ENCODE results near the gene RUNX3.
A peak's percentile ranks its signal among the peaks of the same experiment; 100 is the strongest.

The RUNX3 gene

DNA sequence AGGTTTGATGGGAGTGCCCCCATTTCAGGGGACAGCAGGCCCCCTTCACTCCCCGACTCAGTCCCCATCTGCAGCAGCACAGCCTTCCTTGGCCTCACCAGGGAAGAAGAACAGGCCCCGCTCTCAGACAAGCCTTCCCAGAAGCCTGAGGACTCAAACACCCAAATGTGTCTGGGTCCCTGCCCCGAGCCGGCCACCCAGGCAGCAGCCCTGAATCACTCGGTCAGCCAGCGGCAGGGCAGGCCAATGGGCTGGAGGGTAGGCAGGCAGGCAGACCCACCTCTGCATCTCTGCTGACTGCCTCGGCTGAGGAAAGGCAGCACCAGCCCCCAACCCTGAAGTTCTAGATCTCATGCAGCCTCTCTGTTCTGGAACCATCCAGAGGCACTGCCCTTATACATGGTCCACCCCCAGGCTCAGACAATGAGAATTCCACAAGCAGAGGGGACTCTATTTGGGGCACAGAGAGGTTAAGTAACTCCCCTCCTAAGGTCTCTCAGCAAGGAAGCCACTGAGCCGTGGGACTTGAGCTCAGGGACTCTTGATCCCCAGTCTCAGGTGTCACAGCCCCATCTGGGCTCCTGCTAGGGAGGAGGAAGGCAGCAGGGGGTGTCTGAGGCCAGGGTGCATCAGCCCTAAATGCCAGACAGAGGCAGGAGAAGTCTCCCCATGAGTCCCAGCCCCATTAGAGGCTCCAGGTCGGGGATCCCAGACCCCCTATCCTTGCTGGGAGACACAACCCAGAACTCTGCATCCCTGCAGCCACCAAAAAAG, 33.2 kb upstream of the RUNX3 start:
- no peak for DNase-seq

DNA sequence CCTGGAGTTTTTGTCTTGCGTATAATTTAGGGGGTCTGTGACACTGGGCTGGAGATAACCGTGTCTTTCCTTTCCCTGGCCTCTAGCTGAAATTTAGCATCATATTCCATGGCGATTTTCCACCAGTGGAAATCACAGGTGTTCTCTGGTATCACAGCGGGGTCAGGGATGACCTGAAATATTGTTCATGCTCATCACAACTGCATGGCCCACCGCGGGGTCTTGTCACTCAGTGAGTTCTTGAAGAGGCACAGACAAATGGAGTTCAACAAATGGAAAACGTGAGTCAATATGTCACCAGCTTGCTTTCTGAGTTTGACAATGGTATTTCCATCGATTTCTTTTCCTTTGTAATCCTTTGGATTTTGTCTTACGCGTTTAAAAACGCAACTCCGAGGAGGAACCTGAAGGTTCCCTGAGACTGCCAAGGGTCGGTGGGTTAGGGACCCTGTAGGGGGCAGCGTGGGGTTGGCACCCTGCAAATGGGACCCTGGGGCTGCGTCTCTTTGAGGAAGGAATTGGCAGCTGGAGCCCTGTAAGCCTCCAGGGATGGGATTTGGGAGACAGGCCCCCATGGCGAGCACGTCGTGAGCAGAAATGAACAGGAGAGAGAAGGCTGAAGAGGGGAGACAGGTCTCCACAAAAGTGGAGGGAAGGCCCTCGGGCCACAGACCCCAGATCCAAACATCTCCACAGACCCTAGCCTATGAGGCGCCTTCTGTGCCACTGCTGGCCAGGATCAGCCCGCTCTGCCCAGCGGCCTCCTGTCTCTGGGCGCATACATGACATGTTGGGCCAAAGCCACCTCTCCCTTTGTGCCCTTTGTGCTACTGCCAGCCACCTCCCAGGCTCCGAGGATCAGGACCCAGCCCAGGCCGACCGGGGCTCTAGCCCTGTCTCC, 32.1 kb upstream of the RUNX3 start:
- no peak for DNase-seq

DNA sequence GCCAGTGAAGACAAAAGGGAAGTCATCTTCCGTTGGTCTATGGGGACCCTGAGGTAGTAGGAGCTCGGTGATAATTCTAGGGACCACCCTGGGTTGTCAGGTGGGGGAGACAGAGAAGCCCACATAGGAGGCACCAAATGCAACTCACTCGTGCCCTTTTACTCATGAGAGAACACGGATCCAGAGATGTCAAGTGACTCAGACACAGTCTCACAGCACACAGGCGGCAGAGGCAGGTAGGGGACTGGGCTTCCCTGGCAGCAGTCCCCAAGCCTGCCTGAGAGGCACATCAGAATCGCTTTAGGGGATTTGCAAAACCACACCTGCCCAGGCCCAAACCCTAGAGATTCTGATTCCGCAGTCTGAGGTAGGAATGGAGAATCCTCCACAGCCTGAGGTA, 31.3 kb upstream of the RUNX3 start:
- DNase-seq = no peak

DNA sequence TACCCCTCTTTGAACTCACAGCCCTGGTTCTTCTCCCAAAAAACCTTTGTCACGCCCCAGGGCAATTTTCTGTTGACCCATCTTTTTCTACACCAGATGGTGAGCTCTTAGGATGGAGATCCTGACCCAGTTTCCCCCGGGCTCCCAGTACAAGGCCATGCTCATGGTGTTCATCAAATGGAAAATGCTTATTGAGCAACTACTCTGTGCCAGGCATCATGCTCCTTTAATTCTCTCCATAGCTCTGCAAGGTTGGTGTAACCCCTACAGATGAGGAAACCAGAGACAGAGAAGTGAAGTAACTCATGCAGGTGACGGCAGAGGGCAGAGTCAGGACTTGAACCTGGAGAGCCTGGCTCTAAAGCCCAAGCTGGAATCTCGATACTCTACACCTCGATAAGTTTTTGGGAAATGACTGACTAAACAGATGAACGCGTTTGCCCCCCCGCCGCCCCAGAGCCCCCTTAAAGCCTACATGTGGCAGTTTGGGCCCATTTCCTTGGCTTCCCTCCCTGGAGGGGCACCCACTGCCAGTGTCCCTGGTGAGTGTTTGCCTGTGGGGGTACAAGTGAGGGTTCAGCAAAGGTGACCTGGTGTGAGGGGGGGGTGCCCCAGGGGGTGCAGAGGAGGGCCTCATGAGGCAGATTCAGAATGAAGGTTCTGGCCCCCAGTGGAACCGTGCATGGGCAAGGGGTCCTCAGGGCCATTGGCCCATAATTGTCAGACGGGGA, 30.2 kb upstream of the RUNX3 start:
- no peak for DNase-seq

DNA sequence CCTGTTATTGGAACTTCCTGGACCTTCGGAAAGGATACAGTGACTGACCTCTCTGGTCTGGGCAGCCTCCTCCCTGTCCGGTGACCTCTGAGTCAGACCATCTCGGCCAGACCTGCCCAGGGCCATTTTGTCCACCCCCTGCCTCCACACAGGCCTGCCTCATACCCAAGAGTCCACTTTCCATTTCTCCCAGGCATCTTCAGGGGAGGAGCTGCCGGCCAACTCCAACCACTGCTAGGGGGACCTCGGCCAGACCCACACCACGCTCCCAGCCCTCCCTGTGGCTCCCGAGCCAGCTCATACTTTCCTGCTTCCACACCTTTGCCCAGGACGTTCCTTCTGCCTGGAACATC, 29.5 kb upstream of the RUNX3 start:
- no peak for DNase-seq

DNA sequence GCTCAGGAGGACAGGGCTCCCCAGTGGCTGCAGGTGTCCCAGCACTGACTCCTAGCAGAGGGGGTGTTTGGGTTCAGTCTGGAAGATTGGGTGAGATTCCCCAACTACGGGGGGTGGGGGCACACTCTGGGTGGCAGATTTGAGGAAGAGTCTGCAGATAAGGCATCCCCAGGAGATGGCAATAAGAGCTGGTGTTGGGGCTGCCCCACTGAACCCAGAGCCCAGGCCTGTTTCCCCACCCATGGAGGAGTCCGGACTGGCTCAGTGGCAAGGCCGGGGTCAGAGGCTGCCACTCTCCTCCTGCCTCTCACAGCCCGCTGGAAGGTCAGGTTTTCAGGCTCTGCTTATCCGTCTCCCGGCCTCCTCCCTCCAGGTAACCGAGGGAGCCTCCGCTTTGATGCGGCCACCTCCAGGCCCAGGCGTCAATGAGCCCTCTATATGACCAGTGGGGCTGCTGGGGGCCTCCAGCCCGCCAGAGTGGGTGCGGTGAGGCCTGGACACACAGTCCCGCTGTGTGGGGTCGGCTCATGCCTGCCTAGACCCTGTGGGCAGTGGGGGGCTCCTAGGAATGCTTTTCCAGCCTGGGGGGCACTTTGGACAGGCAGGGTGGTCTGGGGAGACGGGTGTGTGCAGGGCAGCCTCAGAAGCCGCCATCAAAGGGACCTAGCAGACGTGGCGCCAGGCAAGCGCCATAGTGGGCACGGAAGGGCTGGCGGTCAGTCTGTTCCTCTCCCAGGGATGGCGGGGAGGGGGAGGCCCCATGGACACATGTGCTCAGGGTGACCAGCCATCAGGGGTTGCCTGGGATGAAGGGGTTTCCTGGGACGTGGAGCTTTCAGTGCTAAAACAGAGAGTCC, 28.9 kb upstream of the RUNX3 start:
- DNase-seq = no peak

DNA sequence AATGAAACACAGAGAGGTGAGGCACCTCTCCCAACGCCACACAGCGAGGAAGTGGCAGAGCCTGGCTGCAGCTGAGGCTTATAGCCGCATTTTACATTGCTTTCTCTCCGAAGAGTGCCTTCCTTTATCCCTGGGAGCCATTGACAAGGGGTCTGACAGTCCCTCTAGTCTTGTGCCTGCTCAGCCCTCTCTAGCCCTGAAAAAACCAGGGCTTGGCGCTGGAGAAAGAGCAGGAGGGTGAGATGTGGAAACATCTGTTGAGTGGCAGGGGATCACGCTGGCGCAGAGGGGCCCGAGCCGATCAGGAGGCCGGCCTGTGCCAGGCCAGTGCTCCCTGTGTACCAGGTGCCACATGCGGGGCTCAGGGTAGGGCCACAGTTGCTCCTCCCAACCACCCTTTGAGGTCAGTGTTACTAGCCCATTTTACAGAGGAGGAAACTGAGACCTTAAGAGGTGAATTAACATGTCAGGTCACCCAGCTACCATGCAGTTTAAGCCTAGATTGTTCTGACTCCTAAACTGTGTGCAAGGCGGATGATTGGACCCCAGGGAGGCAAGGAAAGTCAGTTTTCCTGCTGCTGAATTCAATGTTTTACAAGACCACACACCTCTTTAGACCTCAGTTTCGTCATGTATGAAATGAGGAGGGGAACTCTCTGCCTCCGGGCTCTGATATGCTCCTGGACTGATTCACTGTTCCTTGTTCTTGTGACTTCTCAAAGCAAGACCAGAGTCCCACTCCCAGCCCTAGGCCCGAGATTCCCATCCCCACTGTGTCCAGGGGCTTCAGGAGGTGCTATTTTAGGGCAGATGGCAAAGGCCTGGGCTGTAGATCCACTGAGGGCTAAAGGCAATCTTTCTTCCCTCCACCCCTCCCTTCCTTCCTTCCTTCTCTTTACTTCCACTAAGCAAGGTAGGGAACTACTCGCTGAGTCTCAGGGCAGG, 28.0 kb upstream of the RUNX3 start:
- DNase-seq = no peak

DNA sequence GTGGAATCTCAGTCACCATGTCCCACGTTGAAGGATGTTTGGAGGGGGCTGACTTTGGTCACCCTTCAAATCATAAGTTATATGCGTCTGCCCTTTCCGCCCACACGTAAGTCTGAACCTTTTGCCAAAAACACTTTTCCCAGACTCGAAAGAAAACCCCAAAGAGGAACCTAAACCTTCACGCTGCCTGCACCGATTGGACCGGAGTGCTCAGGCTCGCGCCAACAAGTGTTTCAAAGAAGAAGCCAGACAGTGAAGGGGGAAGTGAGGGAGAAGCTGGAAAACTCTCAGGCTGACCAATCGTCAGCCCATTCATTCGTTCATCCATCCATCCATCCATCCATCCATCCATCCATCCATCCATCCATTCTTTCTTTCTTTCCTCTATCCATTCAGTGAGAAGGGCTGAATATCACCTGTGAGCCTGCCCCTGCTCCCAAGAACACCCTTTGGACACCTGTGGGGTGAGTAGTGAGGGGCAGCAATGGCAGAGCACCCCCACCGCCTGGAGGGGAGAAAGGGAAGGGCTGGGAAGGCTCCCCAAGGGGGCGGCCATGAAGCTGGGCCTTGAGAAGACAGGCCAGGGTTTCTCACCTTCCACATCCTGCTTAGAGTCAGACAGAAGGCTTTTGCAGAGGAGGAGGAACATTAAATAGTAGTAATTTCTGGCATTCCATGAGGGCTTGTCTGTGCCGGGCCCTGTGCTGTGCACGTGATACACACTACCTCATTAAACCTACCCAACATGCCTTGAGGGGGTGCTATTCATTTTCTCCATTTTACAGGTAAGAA, 27.1 kb upstream of the RUNX3 start:
- no peak for DNase-seq

DNA sequence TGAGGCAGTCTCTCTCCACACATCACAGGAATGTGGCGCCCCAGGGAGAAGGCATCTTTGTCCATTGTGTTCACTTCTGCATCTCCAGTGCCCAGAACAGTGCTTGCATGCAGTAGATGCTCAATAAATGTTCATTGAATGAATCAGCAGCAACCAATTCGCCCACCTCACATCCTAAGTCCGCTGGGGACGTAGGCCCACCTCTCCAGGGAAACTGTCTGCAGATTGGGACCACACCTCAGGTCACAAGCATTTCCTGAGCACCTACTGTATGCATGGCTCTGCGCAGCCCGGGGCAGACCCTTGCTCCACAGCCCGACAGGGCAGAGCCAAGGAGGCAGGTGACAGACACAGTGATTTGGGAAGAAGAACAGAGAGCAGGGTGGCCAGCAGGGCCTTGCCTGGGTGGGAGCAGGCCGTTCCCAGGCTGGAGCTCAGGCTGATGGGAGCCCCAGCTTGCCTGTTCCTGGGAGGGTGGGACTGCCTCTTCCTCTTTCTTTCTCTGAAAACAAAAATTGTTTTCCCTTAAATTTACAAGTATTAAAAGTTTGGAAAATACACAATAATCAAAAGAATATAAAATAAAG, 25.8 kb upstream of the RUNX3 start:
- DNase-seq = no peak

DNA sequence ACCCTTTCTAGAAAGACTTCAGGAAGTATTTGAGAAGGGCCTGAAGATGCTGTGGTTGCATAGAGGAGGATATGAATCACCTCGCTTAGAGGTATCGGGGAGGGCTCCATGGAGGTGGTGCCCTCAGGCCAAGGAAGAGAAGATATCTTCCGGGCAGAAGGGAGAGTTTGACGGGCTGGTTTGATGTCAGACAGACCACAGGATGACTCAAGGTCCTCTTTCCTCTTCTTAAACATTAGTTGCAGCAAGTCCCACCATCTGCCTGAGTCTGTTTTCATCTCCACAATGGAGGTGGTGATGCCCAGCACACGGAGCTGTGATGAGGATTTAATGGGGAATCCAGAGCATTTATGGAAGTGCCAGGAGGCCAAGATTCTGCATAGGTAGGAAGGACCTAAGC, 25.1 kb upstream of the RUNX3 start:
- peak; percentile 53 for DNase-seq

DNA sequence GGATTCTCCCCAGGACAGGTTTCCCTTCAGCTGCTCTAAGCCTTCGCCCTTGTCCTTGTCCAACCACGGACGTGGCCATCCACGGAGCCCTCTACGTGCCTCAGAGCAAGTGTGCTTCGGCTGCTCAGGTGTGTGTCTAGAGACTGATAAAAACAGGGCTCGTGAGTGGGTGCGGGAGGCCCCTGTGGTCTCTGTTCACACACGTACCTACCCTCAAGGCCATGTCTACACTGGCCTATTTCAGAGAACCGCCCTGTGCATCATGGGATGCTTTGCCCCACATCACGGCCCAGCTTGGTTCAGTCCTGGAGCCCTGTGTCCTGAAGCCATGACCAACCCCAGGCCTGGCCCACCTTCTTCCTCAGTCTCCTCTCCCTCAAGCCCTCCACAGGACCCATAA, 24.6 kb upstream of the RUNX3 start:
- DNase-seq = no peak

DNA sequence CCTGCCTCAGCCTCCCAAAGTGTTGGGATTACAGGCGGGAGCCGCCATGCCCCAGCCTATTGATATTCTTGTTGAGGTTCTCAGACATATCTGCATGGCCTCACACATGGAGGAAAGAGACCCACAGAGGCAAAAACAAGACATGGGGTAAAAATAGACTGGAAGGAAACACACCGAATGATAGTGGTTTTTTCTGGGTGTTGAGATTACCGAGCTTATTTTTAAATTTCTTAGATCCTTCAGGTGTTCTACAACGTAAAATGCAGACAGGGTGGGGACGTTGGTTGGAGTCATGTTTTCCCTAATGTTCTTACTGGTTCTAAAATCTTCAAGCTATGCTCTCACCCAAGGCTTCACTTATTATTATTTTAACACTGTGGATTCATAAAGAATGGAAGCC, 23.9 kb upstream of the RUNX3 start:
- DNase-seq = no peak

DNA sequence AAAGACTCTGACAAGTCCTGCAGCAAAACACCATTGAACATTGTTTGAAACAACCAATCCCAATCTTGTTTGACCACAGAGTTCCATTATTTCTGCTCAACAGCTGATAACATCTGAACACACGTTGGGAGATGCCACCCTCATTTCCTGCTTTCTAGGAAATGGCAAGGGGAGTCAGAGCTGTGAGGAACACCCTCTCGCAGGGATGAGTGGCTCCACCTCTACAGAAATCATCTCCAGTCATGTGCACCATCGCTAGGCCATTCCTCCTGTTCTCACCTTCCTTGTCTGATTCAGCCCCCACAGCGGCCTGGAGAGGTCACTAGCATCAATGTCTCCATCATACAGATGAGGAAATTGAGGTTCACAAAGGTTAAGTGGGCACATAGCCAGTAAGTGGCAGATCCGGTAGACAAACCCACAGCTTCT, 22.4 kb upstream of the RUNX3 start:
- no peak for DNase-seq

DNA sequence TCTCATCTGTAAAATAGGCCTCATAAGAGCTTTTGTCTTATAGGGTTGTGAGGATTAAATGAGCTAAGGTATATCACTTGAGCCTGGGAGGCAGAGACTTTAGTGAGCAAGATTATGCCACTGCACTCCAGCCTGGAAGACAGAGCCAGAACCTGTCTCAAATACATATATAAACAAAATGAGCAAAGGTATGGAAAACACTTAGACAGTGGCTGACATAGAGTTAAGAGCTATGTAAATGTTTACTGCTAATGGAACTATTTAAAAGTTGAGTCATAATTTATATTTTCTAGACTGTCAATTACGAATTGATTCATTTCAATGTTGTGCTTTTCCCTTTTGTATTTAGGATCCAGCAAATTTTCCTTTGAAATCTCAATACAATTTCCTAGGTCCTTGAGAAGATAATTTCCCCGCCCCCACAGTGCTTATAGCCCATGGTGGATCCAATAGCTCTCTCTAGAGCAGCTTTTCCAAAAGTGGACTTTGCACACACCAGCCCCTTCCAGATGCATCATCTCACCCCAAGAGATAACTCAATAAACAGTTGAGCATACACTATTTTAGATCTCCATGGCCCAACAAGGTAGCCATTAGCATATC, 21.8 kb upstream of the RUNX3 start:
- DNase-seq = no peak

DNA sequence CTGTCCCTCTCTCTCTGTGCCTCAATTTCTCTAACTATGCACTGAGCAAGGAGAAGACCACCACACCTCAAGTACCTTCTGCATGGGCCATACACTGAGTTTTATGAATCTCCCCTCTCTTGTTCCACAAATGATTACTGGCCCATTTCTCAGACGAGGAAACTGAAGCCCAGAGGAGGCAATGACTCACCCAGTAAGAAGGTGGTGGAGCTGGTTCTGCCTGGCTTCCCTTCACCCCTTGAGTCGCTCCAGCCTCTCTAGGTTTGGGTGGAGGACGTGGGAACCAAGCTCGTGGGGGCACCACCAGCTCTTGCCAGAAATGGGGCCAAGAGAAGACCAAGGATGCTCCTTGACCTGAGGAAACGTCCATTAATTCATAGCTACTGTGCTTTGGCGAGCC, 21.3 kb upstream of the RUNX3 start:
- DNase-seq = no peak

DNA sequence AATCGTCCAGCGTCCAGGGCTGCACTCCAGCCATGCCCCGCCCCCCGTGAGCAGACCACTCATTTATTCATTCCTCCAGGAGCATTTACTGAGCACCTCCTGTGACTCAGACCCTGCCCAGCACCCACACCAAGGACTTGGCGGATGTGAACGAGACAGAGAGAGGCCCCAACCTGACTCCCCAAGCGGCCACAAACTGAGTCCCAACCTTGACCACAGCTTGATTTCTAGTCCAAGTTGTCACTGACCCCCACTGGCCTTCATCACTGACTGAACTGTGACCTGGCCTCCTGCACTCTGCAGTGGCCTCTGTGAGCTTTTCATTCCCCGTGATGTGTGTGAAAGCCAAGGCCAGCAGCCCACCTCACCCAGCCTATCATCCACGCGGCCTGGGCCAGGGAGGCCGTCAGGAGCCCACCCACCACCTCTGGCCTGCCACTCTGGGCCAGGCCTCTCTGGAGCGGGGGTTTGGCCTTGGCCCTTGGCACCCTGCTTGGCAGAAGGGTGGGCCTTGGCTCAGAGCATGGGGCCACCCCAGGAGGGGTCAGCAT, 19.3 kb upstream of the RUNX3 start:
- DNase-seq = no peak

DNA sequence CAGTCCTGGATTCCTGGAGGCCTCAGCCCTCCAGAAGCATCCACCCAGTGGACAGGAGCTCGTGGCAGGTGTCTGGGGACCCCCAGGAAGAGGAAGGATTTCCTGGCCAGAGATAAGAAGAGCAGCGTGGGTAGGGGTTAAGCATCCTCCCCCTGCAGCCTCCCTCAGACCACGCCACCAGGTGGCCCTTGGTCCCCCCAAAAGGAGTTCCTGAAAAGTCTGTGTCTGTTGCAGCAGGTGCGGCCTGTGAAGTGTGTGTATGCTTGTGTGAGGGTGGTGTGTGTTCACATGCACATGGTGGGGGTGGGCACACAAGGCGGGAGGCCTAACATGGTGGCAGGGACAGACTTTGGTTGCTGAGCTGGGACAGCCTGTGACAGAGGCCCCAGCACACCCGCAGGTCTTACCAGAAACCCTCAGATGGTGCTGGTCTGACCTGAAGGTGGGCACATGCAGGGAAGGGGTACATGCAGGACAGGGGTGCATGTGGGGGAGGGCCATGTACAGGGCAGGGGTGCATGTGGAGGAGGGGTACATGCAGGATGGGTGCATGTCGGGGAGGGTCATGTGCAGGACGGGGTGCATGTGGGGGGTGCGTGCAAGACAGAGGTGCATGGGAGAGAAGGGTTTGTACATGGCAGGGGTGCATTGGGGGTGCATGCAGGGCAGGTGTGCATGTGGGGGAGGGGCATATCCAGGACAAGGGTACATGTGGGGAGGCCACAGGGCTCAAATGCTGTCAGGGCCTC, 18.2 kb upstream of the RUNX3 start:
- no peak for DNase-seq

DNA sequence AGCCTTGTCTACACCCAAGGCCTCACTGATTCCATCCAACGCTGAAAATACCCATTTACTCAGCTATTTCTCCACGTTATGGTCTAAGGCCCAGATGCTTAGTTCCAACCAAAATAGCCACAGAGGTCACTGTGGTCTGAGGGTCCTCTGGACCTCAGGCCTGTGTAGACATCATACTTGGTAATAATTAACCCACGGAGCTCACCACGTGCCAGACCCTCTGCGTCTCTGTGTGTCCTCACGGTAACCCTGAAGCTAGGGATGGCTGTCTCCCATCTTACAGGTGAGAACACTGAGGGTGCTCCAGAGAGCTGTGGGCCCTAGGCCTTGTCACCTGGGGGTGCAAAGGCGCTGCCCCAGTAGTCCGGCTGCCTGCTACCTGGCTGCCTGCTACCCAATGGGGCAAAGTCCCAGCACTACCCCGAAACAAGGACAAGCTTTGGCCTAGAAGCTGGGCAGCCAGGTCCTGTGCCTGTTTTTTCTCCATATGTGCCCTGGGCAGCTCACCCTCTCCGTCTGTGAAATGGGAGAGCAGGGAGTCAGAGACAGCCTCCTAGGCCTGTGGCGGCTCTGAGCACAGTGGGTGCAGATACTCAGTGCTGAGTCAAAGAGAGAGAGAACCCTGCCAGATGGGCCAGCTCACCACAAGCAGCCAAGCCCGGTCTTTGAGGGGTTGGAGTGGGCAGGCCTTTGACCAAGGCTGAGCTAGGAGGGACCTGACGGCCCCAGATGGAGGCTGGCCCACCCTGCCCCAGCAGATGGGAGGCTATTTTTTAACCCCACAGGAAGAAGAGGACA, 17.0 kb upstream of the RUNX3 start:
- DNase-seq = no peak

Data from stimulated activated CD4-positive, alpha-beta T cell treated with anti-CD3 and anti-CD28 coated beads, Interleukin-12 subunit alpha, Interleukin-12 subunit beta, amount 100 ng/mL, for 4 hours (primary cell).